Right ventricle myocardium inferior (tissue), 1 donor: Measurements from ENCODE around the gene TRABD. TPM values are rescaled to one million over a fixed set of nuclear protein-coding genes. Genes with fewer than 3 reads are reported as not detected.
"Not testable (repeated sequence)": the region's sequence is repeated elsewhere in the genome, so short reads cannot be mapped to it uniquely, and the experiment has no call there.

ENCODE experiments used
- ATAC-seq: fragments of 200-7000 bp; cut with Tn5 transposase; one replicate; pipeline ENCODE4 v1.9.1; 2020; ENCODE audit warnings: mild to moderate bottlenecking, moderate library complexity
- DNase-seq: peaks from one replicate; pipeline ENCODE4 v3.0.0; 2021; ENCODE audit errors: missing footprints
- intact Hi-C: fragments of 100-400 bp; cut with DNase I; formaldehyde crosslinking; loops from one replicate; pipeline ENCODE4 v1.11.0; 2022
- total RNA-seq: library from RNA; stranded (reverse); fragmentation: NEBNext Ultra II Directional; extraction: Animal tissue kit (Norgen Biotek cat#: 25700); gene quantifications from one replicate; pipeline ENCODE4 v1.2.1, GENCODE V29; 2021
- donor health status: DM: no; HTN: yes; CAD: no; lungs with severe emphysema.

The TRABD gene
- total RNA-seq, 1 donor from 2014 or later, result 22.3 TPM

DNA sequence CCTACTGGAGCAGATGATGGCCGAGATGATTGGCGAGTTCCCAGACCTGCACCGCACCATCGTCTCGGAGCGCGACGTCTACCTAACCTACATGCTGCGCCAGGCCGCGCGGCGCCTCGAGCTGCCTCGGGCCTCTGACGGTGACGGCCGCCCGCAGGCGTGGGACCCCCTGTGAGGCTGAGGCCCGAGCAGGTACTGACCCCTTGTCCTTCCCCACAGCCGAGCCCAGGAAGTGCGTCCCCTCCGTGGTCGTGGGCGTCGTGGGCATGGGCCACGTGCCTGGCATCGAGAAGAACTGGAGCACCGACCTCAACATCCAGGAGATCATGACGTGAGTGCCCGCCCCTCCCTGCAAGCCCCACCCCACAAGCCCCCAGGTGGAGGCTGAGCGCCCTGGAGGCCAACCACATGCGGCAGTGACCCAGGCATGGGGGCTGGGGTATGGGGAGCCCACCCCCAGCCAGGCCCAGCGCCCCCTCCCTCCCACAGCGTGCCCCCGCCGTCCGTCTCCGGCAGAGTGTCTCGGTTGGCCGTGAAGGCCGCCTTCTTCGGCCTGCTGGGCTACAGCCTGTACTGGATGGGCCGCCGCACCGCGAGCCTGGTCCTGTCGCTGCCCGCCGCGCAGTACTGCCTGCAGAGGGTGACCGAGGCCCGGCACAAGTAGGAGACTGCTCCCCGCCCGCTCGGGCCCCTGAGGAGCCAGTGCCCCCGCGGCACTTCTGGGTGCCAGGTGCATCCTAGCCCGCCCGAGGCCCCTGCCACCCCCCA, 12.3 kb downstream of the TRABD start:
- intact Hi-C loops, result no loop called here
- no peak for DNase-seq
- ATAC-seq, result no peak

GRCh38 chr22:50198624-50199017, 12.9 kb downstream of the TRABD start:
- DNase-seq, result no peak
- no peak for ATAC-seq
- intact Hi-C loops, result no loop called here

- DNase-seq (no peak), ATAC-seq (no peak)
- intact Hi-C loops, result no loop called here
Measured at GRCh38 chr22:50199251-50199721, 13.6 kb downstream of the TRABD start.

DNA sequence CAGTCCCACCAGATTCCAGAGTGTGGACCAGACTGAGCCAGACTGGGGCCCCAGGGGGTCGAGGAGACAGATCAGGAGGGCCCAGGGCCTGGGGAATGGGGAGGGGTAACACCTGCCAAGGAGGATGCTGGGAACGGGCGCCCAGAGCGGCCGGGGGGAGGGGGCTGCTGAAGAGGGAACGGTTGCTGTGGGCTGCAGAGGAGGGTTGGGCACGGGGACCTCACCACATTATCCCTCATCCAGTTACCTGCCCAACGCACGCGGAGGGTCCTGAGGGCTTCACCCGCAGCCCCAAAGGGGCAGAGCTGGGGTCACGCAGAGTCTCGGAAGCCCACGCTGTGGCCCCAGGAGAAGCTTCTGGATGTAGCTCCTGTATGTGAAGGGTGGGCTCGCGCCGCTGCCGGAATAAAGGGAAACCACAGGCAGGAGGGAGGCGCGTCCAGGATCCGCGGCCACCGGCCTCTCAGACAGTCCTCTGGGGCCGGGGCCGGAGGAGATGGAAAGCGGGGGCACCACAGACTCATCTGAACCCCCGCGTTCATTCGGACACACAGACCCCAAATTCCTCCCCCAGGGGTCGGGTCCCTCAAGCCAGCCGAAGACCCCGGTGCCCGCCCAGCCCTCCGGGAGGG, 14.2 kb downstream of the TRABD start:
- intact Hi-C loops, result no loop called here
- DNase-seq, result no peak
- peak; percentile 9 for ATAC-seq

GRCh38 chr22:50200461-50201190, 14.9 kb downstream of the TRABD start, which contains the start of gene SELENOO:
SELENOO (plus strand) TSS chr22:50201011; CDS start chr22:50201037, 26 bp downstream.
- ATAC-seq, result peak; percentile 91
- intact Hi-C loops, result no loop called here
- peak; percentile 95 for DNase-seq

GRCh38 chr22:50201191-50202129, 15.7 kb downstream of the TRABD start:
- intact Hi-C loops, result no loop called here
- ATAC-seq, result peak; percentile 20
- no peak for DNase-seq

DNA sequence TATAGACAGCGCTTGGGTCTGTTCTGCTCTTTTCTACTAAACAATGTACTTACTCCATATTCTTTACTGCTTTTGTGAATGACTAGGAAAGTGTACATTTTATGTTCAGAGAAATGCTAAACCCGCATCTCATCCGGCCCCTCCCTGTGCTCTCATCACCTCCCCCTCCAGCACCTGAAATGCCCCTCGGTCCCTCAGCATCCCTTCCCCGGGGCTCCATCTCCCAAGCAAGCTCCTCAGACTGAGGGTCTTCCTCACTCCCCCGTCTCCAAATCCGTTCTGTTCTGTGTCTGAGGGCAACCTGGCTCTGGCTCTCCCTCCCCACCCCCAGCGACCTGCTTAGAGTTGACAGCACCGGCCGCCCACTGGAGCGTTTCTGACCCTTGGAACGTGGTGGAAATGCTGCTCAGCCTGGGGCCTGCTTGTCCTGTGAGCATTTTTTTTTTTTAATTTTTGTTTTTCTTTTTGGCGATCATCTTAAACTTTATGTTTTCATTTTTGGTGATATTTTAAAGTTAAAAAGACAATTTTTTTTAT, 16.5 kb downstream of the TRABD start:
- intact Hi-C loops, result no loop called here
- ATAC-seq (no peak), DNase-seq (no peak)

GRCh38 chr22:50203288-50203687, 17.6 kb downstream of the TRABD start:
- ATAC-seq, result no peak
- intact Hi-C loops, result no loop called here
- no peak for DNase-seq

DNA sequence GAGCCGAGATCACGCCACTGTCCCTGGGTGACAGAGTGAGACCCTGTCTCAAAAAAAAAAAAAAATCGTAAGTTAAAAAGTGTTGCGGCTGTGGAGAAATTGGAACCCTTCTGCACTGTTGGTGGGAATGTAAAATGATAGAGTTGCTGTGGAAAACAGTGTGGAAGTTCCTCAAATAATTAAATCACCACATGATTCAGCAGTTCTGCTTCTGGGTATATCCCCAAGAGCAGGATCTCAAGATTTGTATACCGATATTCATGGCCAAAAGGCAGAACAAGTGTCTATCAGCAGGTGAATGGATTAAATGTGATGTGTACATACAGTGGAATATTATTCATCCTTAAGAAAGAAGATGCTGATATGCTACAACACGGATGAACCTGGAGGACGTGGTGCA, 18.9 kb downstream of the TRABD start:
- intact Hi-C loops, result no loop called here
- DNase-seq, result no peak
- no peak for ATAC-seq

DNA sequence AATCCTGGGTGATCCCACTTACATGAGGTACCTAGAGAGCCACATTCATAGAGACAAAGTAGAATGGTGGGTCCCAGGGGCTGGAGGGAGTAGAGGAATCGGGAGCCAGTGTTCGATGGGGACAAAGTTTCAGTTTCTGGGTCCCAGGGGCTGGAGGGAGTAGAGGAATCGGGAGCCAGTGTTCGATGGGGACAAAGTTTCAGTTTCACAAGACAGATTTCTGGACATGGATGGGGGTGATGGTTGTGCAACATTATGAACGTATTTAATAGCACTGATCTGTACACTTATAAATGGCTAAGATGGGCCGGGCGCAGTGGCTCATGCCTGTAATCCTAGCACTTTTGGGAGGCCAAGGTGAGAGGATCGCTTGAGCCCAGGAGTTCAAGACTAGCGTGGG, 19.3 kb downstream of the TRABD start:
- DNase-seq, intact Hi-C loops, ATAC-seq: not testable (repeated sequence)

DNA sequence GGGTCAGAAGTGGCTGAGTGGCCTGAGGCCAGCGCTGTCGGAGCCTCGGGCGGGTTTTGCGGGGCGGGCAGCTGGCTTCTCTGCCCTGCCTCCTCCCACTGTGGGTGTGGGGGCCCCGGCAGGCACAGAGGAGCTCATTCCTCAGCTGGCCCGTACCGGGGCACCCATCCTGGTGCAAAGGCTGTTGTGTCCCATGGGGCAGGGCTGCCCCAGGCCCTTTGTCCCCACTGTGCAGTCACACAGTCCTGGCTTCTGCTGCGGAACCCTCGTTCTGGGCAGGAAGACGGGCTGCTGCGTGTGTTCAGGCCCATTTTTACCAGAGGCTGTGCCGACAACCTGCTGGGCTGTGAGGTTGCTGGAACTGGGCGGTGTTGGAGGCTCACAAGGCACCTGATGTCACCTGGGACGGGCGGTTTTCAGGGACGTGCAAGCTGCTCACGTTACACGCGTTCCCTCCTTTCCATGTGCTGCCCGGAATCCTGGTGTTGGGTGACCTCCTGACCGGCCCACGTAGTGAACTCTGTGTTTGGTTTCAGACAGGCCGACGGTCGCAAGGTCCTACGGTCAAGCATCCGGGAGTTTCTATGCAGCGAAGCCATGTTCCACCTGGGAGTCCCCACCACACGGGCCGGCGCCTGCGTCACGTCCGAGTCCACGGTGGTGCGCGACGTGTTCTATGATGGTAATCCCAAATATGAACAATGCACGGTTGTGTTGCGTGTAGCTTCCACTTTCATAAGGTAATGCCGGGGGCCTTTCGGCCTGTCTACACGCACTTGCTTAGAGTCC, 20.3 kb downstream of the TRABD start:
- DNase-seq, result no peak
- intact Hi-C loops, result no loop called here
- no peak for ATAC-seq

DNA sequence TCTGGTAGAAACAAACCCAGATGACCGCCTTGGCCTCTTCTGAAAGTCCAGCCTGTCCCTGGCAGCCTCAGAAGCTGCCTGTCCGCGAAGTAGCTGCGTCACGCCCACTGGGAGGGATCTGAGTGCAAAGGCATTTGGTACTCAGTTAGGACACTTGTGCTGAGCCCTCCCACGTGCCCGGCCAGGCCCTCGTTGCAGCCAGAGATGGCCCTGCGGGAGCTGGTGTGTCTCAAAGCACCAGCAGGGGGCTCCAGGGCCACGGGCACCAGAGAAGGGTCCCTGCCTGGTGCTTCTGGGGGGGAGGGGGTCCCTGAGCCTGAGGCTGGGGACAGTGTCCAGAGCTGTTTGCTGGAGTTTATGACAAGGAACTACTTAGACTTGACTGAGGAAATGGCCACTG, 20.9 kb downstream of the TRABD start:
- ATAC-seq, result peak; percentile 80
- intact Hi-C loops, result no loop called here
- peak; percentile 90 for DNase-seq

- DNase-seq (no peak), ATAC-seq (no peak)
- intact Hi-C loops, result no loop called here
Measured at GRCh38 chr22:50207383-50208140, 21.8 kb downstream of the TRABD start.

DNA sequence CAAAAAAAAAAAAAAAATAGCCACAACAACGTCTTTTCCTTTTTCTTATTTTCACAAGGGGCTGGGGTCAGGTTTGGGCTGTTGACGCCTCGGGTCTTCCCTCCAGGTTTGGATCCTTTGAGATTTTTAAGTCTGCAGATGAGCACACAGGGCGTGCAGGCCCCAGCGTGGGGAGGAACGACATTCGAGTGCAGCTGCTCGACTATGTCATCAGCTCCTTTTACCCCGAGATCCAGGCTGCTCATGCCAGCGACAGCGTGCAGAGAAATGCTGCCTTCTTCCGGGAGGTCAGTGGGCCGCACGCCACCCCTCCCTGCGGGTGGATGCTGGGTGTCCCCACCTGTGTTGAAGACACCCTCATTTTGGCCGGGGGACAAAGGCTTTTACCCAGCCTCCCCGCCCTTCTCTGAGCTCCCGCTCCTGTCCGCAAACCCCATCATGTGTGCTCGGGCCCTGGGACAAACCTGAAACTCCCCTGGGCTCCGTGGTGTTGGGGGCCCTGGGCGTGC, 22.8 kb downstream of the TRABD start:
- DNase-seq (no peak), ATAC-seq (no peak)
- intact Hi-C loops, result no loop called here

- intact Hi-C loops, result no loop called here
- ATAC-seq, result peak; percentile 5
- no peak for DNase-seq
Measured at GRCh38 chr22:50208939-50209892, 23.5 kb downstream of the TRABD start.

DNA sequence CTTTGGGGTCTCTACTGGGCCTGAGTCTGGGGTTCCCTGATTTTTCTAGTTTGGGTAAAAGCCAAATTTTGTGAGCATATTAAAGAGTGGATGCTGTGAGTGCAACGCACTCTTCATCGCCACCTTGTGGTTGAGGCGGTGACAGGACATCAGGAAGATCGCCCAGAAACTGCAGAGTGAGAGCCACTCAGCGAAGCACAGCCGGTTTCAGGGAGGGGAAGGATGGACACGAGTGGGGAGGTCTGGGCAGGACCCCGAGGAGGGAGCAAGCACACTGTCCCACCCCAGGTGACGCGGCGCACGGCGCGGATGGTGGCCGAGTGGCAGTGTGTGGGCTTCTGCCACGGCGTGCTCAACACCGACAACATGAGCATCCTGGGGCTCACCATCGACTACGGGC, 24.2 kb downstream of the TRABD start:
- intact Hi-C loops, result loop anchor here (2.0 kb wide), 1 partner anchor 61 kb away; no protein-coding TSS in a partner anchor
- DNase-seq (no peak), ATAC-seq (peak; percentile 32)
